Measurements from ENCODE around the gene ZSCAN30.

The ZSCAN30 gene

DNA sequence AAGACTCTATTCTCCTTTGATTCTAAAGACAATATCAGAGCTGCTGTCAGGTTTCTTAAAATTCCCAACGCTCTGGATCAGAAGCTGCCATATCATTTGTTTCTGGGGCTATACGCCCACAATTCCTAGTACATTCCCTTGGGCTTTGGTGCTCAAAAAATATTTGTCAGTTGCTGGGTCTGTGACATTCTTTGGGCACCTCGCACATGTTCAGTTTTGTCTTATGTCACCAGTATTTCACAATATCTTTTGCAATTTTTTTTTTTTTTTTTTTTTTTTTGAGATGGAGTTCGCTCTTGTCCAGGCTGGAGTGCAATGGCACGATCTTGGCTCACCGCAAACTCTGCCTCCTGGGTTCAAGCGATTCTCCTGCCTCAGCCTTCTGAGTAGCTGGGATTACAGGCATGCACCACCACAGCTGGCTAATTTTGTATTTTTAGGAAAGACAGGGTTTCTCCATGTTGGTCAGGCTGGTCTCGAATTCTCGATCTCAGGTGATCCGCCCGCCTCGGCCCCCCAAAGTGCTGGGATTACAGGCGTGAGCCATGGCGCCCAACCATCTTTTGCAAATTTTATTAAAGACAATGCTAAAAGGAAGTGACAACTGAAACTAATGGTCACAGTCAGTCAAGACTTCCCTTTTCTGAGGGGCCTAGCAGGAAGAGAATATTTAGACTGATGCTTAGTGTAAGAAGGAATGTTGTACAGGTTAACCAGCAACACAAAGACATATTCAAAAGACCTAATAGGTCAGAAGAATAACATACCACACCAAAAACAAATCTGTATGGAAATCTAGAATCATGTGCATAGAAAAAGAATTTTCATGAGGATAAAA, 42.4 kb downstream of the ZSCAN30 start:
- no peak for DNase-seq (ENCODE audit: insufficient read length)
- FAIRE-seq, result no peak
- TF ChIP-seq TAF1 (IDR thresholded peaks at IDR 0.05; ENCODE audit: borderline replicate concordance, low read depth, low read length), result no peak

DNA sequence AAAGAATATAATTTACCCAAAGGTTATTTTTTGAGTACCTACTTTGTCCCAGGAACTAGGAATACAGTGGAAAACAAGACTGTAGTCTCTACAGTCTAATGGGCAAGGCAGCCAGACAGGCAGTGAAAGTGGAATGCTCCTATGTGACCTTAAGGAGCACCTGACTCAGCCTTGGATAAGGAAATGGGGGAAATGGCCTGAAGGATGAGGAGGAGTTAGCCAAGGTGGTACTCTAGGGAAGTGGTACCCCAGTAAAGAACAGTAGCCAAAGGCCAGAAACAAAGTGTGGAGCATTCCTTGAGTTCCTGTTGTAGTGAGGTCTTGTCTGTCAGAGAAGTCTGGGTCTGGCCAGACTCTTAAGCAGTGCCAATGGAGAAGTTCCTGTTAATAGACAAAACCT, 43.2 kb downstream of the ZSCAN30 start:
- no peak for DNase-seq (ENCODE audit: insufficient read length)
- TF ChIP-seq POLR2A (IDR thresholded peaks at IDR 0.05; ENCODE audit: low read depth, low read length) (no peak), POLR2AphosphoS5 (IDR thresholded peaks at IDR 0.05; ENCODE audit: low read depth, low read length) (no peak), TAF1 (IDR thresholded peaks at IDR 0.05; ENCODE audit: borderline replicate concordance, low read depth, low read length) (no peak)
- FAIRE-seq, result no peak

DNA sequence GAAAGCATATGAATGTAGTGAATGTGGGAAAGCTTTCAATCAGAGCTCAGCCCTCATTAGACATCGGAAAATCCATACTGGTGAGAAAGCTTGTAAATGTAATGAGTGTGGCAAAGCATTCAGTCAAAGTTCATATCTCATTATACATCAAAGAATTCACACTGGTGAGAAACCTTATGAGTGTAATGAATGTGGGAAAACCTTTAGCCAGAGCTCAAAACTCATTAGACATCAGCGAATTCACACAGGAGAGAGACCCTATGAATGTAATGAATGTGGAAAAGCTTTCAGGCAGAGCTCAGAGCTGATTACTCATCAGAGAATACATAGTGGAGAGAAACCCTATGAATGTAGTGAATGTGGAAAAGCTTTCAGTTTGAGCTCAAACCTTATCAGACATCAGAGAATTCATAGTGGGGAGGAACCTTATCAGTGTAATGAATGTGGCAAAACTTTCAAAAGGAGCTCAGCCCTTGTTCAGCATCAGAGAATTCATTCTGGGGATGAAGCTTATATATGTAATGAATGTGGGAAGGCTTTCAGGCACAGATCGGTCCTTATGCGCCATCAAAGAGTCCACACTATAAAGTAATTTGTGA, 44.2 kb downstream of the ZSCAN30 start:
- FAIRE-seq, result no peak
- TF ChIP-seq POLR2A (IDR thresholded peaks at IDR 0.05; ENCODE audit: low read depth, low read length), result no peak
- no peak for TF ChIP-seq TAF1 (IDR thresholded peaks at IDR 0.05; ENCODE audit: borderline replicate concordance, low read depth, low read length)
- no peak for TF ChIP-seq POLR2AphosphoS5 (IDR thresholded peaks at IDR 0.05; ENCODE audit: low read depth, low read length)
- no peak for DNase-seq (ENCODE audit: insufficient read length)

DNA sequence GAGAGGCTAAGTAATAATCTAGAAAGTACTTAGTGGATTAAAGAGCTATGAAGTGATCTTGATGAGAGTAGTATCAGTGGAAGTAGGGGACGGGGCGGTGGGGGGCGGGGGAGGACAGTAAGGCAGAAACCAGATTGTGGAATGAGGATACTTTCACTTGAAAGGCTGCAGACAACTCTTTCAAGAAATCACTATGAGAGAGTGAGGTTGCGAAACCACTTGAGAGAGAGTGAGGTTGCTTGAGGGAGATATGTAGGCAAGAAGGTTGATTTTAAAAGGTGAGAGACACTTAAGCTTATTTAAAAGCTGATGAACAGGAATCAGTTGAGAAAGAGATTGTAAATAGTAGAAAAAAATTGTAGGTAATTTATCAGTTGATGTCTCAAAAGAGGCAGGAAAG, 45.4 kb downstream of the ZSCAN30 start:
- TF ChIP-seq POLR2AphosphoS5 (IDR thresholded peaks at IDR 0.05; ENCODE audit: low read depth, low read length) (no peak), TAF1 (IDR thresholded peaks at IDR 0.05; ENCODE audit: borderline replicate concordance, low read depth, low read length) (no peak), POLR2A (IDR thresholded peaks at IDR 0.05; ENCODE audit: low read depth, low read length) (no peak)
- DNase-seq (ENCODE audit: insufficient read length) (no peak), FAIRE-seq (no peak)

DNA sequence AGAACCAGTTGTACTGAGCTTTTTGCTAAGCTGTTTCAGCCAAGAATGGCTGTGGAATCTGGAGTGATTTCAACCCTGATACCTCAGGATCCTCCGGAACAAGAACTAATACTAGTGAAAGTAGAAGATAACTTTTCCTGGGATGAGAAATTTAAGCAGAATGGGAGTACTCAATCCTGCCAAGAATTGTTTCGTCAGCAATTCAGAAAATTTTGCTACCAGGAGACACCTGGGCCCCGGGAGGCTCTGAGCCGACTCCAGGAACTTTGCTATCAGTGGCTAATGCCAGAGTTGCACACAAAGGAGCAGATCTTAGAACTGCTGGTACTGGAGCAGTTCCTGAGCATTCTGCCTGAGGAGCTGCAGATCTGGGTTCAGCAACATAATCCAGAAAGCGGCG, 47.6 kb downstream of the ZSCAN30 start:
- no peak for TF ChIP-seq TAF1 (IDR thresholded peaks at IDR 0.05; ENCODE audit: borderline replicate concordance, low read depth, low read length)
- TF ChIP-seq POLR2AphosphoS5 (IDR thresholded peaks at IDR 0.05; ENCODE audit: low read depth, low read length), result no peak
- no peak for TF ChIP-seq POLR2A (IDR thresholded peaks at IDR 0.05; ENCODE audit: low read depth, low read length)
- DNase-seq (ENCODE audit: insufficient read length) (no peak), FAIRE-seq (no peak)

DNA sequence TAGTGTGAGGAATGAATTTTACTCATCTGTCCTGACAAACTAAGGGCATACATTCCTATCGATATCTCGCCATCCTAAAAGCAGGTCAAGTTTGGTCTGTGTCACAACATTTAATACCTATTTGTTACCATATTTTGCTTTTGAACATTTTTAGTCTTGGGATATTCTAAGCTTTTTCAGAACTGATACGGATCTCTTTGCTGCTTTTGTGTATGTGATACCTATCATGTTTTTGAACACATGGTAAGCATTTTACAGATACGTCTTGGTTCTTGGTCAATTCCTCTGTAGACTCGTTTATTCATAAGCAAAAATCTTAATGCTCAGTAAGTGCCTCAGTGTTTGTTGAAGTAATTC, 48.6 kb downstream of the ZSCAN30 start:
- FAIRE-seq (peak; percentile 77), DNase-seq (ENCODE audit: insufficient read length) (no peak)
- TF ChIP-seq POLR2AphosphoS5 (IDR thresholded peaks at IDR 0.05; ENCODE audit: low read depth, low read length) (no peak; the same call in 1 of the 2 replicates), POLR2A (IDR thresholded peaks at IDR 0.05; ENCODE audit: low read depth, low read length) (no peak), TAF1 (IDR thresholded peaks at IDR 0.05; ENCODE audit: borderline replicate concordance, low read depth, low read length) (no peak)

DNA sequence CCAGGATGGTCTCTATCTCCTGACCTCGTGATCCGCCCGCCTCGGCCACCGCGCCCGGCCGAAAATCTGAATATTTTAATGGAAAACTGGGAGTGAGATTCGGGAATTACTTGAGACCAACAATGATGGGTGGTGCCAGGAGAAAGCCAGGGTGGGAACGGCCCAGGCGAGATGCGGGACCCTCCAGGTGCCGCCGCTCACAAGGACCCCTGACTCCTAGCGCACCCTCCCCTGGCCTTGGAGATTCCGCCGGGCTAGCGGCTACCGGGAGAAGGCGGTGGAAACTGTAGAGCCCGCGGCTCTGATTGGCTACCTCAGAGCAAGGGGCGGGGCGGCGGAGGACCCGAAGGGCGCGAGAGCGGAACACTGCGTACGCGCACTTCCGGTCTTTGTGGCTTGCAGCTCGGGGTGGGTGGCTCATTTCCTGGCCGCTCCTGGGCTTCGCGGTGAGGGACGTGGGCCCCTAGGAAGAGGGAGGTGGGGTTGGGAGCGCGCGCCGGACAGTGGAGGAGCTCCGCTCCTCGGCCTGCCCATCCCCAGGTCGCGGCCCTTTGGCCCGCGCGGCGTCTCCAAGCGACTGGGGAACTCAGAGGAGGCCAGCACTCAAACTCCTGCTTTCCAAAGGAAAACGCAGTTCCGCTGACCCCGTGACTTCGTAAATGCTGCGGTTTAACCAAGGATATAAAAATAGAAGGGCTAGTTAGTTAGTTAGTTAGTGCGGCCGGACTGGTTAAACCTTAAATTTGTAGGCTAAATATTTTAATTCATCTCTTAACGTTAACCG, 49.2 kb downstream of the ZSCAN30 start, which contains the start of gene ZNF397:
ZNF397 (plus strand) TSS at position 371 of the 784 bp plus-strand sequence. CDS start 1,437 bp downstream, outside the sequence.
- FAIRE-seq (peak; percentile 98), DNase-seq (ENCODE audit: insufficient read length) (peak; percentile 84)

DNA sequence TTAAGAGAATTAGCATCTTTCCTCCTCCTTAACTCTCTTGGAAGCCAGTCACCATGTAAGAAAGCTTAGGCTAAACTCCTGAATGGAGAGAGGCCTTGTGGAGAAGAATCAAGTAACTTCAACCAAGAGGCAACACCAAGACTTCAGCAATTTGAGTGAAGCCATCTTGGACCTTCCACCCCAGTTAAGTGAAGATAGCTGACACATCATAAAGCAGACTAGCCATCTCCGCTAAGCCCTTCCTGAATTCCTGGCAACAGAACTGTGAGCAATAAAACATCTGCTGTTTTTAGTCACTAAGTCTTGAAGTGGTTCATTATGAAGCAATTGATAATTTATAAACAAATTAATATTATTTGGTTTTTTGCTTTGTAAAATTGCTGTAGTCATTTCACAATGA, 50.7 kb downstream of the ZSCAN30 start:
- FAIRE-seq (no peak), DNase-seq (ENCODE audit: insufficient read length) (no peak)
- no peak for TF ChIP-seq POLR2A (IDR thresholded peaks at IDR 0.05; ENCODE audit: low read depth, low read length)
- no peak for TF ChIP-seq TAF1 (IDR thresholded peaks at IDR 0.05; ENCODE audit: borderline replicate concordance, low read depth, low read length)
- TF ChIP-seq POLR2AphosphoS5 (IDR thresholded peaks at IDR 0.05; ENCODE audit: low read depth, low read length), result no peak

More for the DNA sequence above, 49.2 kb downstream of the ZSCAN30 start, which contains the start of gene ZNF397:
- TF ChIP-seq POLR2A (IDR thresholded peaks at IDR 0.05; ENCODE audit: low read depth, low read length) (peak; percentile 94), POLR2AphosphoS5 (IDR thresholded peaks at IDR 0.05; ENCODE audit: low read depth, low read length) (peak; percentile 80), TAF1 (IDR thresholded peaks at IDR 0.05; ENCODE audit: borderline replicate concordance, low read depth, low read length) (peak; percentile 96)

DNA sequence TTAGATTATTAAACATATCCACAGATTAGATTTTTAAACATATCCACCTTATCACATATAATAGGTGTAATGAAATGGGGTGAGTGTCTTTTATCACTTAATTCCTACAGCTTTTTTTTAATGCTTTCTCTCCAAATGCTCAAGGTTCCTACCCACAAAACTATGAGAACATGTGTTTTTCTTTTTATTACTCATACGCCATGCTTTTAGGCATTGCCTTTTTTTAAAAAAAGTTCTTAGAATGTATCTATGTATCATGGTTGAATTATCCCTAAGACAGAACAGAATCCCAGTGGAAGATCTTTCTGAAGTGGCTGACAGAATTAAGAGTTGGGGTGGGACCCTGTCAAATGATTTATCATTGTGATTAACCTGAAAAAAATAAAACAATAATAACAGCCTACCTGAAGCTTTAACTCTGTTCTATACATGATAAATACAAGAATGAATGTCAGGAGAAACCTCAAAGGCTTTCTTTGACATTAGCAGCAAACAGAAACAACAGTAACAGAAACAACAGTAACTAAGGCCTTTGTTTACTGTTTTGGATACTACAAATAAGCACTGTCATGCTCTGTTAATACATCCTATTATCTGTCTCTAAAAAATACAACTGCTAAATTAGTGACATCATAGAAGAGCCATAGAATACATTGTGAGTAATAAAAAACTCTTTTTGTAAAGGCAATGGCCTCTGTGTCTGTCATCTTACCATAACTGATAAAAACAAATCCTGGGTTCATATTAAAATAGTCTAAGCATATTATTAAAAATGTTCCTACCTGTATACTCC, 53.3 kb downstream of the ZSCAN30 start:
- TF ChIP-seq POLR2AphosphoS5 (IDR thresholded peaks at IDR 0.05; ENCODE audit: low read depth, low read length) (no peak), POLR2A (IDR thresholded peaks at IDR 0.05; ENCODE audit: low read depth, low read length) (no peak), TAF1 (IDR thresholded peaks at IDR 0.05; ENCODE audit: borderline replicate concordance, low read depth, low read length) (no peak)
- DNase-seq (ENCODE audit: insufficient read length), result no peak
- no peak for FAIRE-seq

DNA sequence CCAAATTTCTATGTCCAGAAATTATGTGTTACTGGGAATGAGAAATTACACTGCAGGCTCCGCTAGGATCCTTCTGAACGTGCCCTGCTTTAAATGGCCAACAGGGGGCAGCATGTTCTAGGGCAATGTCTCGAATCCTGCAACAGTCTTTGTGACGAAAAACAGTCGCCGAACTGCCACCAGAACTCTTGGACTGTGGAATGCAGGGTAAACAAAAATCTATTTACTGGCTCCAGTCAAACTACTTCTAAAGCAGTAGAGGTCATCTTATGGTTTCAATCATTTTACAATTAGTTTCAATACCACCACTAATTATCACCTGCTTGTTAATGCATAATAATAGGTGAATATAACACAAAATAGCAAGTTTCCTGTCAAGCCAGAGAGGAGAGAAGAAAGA, 59.0 kb downstream of the ZSCAN30 start:
- FAIRE-seq (peak; percentile 91), DNase-seq (ENCODE audit: insufficient read length) (peak; percentile 25)
- TF ChIP-seq POLR2AphosphoS5 (IDR thresholded peaks at IDR 0.05; ENCODE audit: low read depth, low read length) (no peak), POLR2A (IDR thresholded peaks at IDR 0.05; ENCODE audit: low read depth, low read length) (no peak), TAF1 (IDR thresholded peaks at IDR 0.05; ENCODE audit: borderline replicate concordance, low read depth, low read length) (no peak)

DNA sequence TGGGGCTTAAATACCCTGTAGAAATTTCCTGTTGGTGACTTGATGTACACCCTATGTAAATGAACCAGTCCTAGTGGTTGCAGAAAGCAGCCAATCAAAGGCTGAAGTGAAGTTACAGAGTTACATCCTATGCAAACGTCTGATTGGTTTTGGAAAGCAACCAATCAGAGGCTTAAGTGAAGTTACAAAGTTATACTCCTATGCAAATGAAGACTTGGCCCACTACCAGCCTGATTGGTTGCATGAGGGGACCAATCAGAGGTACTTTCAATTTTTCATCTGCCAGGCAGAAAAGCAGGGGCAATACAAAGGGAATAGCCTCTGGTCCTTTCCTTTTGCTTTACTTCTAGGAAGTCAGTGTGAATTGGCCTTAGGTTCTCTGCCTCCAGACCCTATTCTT, 62.8 kb downstream of the ZSCAN30 start:
- FAIRE-seq, result no peak
- no peak for TF ChIP-seq TAF1 (IDR thresholded peaks at IDR 0.05; ENCODE audit: borderline replicate concordance, low read depth, low read length)
- TF ChIP-seq POLR2A (IDR thresholded peaks at IDR 0.05; ENCODE audit: low read depth, low read length), result no peak
- no peak for TF ChIP-seq POLR2AphosphoS5 (IDR thresholded peaks at IDR 0.05; ENCODE audit: low read depth, low read length)
- DNase-seq (ENCODE audit: insufficient read length), result no peak
